Brain pericyte (primary cell): ENCODE results near the gene SPATA46.
"Not testable (repeated sequence)": the region's sequence is repeated elsewhere in the genome, so short reads cannot be mapped to it uniquely, and the experiment has no call there.

Experiments
- DNase-seq: peaks from one replicate; pipeline ENCODE4 v3.0.0-alpha.2; 2012; ENCODE audit warnings: low read depth, low spot score

Gene SPATA46

GRCh38 chr1:162376691-162377090, at the start of gene SPATA46:
Gene SPATA46, minus strand, starts transcription at chr1:162376854. Its CDS starts 64 bp downstream, at chr1:162376790.
- no peak for DNase-seq

- no peak for DNase-seq
Measured at GRCh38 chr1:162422662-162423375, 46.2 kb upstream of the SPATA46 start.

GRCh38 chr1:162421258-162422164, 44.9 kb upstream of the SPATA46 start:
- DNase-seq, result no peak

- DNase-seq, result no peak
Measured at GRCh38 chr1:162420120-162420519, 43.5 kb upstream of the SPATA46 start.

- not testable (repeated sequence) for DNase-seq
Measured at GRCh38 chr1:162419450-162419931, 42.8 kb upstream of the SPATA46 start.

- not testable (repeated sequence) for DNase-seq
Measured at GRCh38 chr1:162418584-162418983, 41.9 kb upstream of the SPATA46 start.

GRCh38 chr1:162417650-162418049, 41.0 kb upstream of the SPATA46 start:
- DNase-seq, result no peak

GRCh38 chr1:162416909-162417308, 40.3 kb upstream of the SPATA46 start:
- no peak for DNase-seq

- no peak for DNase-seq
Measured at GRCh38 chr1:162416215-162416614, 39.6 kb upstream of the SPATA46 start.

- no peak for DNase-seq
Measured at GRCh38 chr1:162412002-162412401, 35.3 kb upstream of the SPATA46 start, which contains the start of gene SH2D1B. Gene SH2D1B, minus strand, starts transcription at chr1:162412136. Its CDS starts 120 bp downstream, at chr1:162412016.

- DNase-seq, result no peak
Measured at GRCh38 chr1:162407539-162407938, 30.9 kb upstream of the SPATA46 start.

GRCh38 chr1:162406811-162407210, 30.2 kb upstream of the SPATA46 start:
- DNase-seq, result no peak

- no peak for DNase-seq
Measured at GRCh38 chr1:162405800-162406199, 29.1 kb upstream of the SPATA46 start.

- no peak for DNase-seq
Measured at GRCh38 chr1:162404550-162405160, 28.0 kb upstream of the SPATA46 start.

GRCh38 chr1:162400790-162401355, 24.2 kb upstream of the SPATA46 start:
- DNase-seq, result no peak

- no peak for DNase-seq
Measured at GRCh38 chr1:162398999-162399580, 22.4 kb upstream of the SPATA46 start.

GRCh38 chr1:162397943-162398560, 21.4 kb upstream of the SPATA46 start:
- DNase-seq, result no peak

GRCh38 chr1:162397039-162397448, 20.4 kb upstream of the SPATA46 start:
- no peak for DNase-seq

GRCh38 chr1:162396201-162396906, 19.7 kb upstream of the SPATA46 start:
- DNase-seq, result no peak
